ENCODE measurements around the gene PKHD1. TPM values are rescaled to one million over a fixed set of nuclear protein-coding genes. Genes with fewer than 3 reads are reported as not detected.

Gene PKHD1
- polyA plus RNA-seq, 1 of the 3 experiments (the other 2 are of a cell fraction), result not detected

DNA sequence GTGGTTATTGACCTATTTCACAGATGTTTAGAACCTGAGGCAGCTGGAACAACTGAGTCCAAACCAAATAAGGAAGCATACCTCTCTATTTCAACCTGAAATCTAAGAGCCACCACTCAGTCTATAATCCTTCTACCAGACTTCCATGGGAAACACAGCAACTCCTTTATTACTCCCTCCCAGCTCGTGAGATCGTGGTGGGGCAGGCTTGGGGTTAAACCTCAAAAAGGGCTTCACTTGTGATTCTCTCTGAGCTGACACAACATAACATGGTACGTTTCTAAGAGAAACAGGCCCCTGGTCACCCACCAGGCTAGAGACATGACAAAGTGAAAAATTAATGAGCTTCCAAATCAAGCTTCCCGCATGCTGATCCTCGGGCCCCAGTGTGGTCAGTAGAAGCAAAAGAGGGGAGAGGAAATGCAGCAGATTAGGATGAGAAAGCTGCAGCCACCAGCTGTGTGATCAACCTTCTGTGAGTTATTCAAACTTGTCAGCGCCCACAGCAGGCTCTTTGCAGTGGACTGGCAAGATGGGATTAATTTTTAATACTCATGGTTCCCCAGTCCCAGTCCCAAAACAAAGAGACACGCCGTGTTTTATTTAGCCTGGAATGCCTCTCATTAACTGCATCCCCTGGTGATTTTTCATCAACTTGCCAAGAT is 9.3 kb downstream of the PKHD1 start:
- CTCF ChIA-PET, result interaction anchor here (1.8 kb wide), 1 partner anchor 29 kb away, joined by 4 read pairs; no protein-coding TSS in a partner anchor

DNA sequence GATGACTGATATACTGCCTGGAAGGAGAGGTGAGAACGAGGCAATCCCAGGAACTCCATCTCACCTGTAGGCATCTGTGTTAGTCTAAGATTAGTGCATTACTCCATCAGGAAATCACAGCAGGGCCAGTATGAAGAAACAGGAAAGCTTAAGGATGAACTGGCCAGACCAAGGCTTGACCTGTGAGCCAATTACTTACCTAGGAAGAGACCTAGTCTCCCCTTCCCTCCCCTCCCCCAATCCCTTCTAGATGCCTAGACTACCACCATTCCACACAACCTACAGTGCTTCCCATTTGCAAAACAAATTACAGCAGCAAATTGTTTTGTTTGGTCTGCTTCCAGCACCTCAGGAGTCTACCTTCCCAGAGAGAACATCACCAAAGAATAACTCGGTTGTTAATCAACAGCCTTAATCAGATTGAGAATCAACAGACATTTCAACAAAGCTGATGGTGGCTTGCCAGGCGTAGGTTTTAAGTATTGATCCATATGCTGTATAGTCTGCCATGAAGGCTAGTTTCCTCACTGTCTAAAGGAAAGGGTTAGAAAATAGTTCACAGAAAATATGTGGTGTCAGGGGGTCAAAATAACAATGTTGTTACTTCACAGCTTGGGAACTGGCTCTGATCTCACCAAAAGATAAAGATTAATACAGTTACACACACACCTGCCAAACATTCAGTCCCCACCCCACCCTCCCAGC is 10.1 kb downstream of the PKHD1 start:
- Histone ChIP-seq H3K79me2 (ENCODE audit: insufficient read depth) (no peaks in the 10 kb centered on the region), H3K36me3 (replicated peaks in 1 of 2; ENCODE audit: control insufficient read depth in 1 of 2, insufficient read depth in 2 of 2, low read length in 1 of 2) (no peaks in the 10 kb centered on the region), H3K4me2 (no peak overlapping the region), H3K27ac (ENCODE audit: low read depth in 2 of 2, low read length in 1 of 2) (no peak overlapping the region), H3K4me3 (ENCODE audit: low read depth in 2 of 2, low read length in 1 of 2) (no peak overlapping the region), H3K9me2 (no peaks in the 10 kb centered on the region), H4K20me1 (ENCODE audit: insufficient read depth) (no peaks in the 10 kb centered on the region), H3K9me3 (no peaks in the 10 kb centered on the region), H2AFZ (ENCODE audit: low read depth) (no peak overlapping the region), H3K27me3 (ENCODE audit: insufficient read depth) (no peaks in the 10 kb centered on the region), H3K9ac (no peak overlapping the region), H3F3A (replicated peaks; ENCODE audit: insufficient read depth) (no peaks in the 10 kb centered on the region), H3K4me1 (ENCODE audit: control insufficient read depth in 1 of 2, insufficient read depth in 2 of 2, low read depth in 1 of 2, low read length in 1 of 2) (no peaks in the 10 kb centered on the region; a peak in 2 of 4 replicates)
- CTCF ChIA-PET, result interaction anchor here (1.8 kb wide), 1 partner anchor 28 kb away, joined by 4 read pairs; no protein-coding TSS in a partner anchor
- POLR2A ChIA-PET, result no interaction called here
- TF ChIP-seq, protein P1, sequence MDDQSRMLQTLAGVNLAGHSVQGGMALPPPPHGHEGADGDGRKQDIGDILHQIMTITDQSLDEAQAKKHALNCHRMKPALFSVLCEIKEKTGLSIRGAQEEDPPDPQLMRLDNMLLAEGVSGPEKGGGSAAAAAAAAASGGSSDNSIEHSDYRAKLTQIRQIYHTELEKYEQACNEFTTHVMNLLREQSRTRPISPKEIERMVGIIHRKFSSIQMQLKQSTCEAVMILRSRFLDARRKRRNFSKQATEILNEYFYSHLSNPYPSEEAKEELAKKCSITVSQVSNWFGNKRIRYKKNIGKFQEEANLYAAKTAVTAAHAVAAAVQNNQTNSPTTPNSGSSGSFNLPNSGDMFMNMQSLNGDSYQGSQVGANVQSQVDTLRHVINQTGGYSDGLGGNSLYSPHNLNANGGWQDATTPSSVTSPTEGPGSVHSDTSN (IDR thresholded peaks at IDR 0.05), result no peak
- WGBS (ENCODE audit: low lambda C conversion rate), result 3% methylated on average over 3 of the region's 3 CpGs
- peak; percentile 3 for DNase-seq

More for the DNA sequence above, 9.3 kb downstream of the PKHD1 start:
- WGBS (ENCODE audit: low lambda C conversion rate), result 22% methylated on average over 8 of the region's 8 CpGs
- Histone ChIP-seq H3K36me3 (replicated peaks in 1 of 2; ENCODE audit: control insufficient read depth in 1 of 2, insufficient read depth in 2 of 2, low read length in 1 of 2) (no peaks in the 10 kb centered on the region), H3K4me2 (no peak overlapping the region), H3K27me3 (ENCODE audit: insufficient read depth) (no peaks in the 10 kb centered on the region), H3K9ac (no peak overlapping the region), H3K27ac (ENCODE audit: low read depth in 2 of 2, low read length in 1 of 2) (no peak overlapping the region), H2AFZ (ENCODE audit: low read depth) (no peak overlapping the region), H3F3A (replicated peaks; ENCODE audit: insufficient read depth) (no peaks in the 10 kb centered on the region), H3K79me2 (ENCODE audit: insufficient read depth) (no peaks in the 10 kb centered on the region), H4K20me1 (ENCODE audit: insufficient read depth) (no peaks in the 10 kb centered on the region), H3K4me3 (ENCODE audit: low read depth in 2 of 2, low read length in 1 of 2) (no peak overlapping the region), H3K4me1 (ENCODE audit: control insufficient read depth in 1 of 2, insufficient read depth in 2 of 2, low read depth in 1 of 2, low read length in 1 of 2) (no peaks in the 10 kb centered on the region; a peak in 2 of 4 replicates), H3K9me3 (no peaks in the 10 kb centered on the region), H3K9me2 (no peaks in the 10 kb centered on the region)
- TF ChIP-seq TAF1 (IDR thresholded peaks at IDR 0.05; ENCODE audit: borderline replicate concordance, low read depth, low read length) (no peak), CHD2 (IDR thresholded peaks at IDR 0.05; ENCODE audit: low read length, partially characterized antibody) (no peak), TCF12 (IDR thresholded peaks at IDR 0.05) (no peak)
- DNase-seq, result no peak
- POLR2A ChIA-PET, result no interaction called here

DNA sequence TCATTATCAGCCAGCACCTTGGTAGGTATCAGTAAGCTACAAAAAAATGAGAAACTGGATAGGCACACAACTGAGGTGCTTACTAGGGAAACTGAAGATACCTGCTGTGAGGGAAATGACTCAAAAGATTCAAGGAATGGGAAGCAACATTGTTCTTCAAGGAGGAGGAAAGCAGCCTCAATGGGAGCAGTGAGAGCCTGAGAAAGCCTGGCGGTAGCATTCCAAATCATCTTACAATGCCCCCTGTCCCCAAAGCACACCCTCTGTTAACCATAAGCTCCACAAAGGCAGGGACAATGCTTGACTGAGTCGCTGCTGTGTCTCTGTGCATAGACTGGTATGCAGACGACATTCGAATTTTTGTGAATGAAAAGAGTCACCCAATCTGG is 10.6 kb downstream of the PKHD1 start:
- H3K9ac ChIP-seq, result no peak overlapping the region
- TF ChIP-seq, protein P2, sequence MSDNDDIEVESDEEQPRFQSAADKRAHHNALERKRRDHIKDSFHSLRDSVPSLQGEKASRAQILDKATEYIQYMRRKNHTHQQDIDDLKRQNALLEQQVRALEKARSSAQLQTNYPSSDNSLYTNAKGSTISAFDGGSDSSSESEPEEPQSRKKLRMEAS (IDR thresholded peaks at IDR 0.05; ENCODE audit: low read depth), result no peak
- TF ChIP-seq JUND (IDR thresholded peaks at IDR 0.05), result no peak
- no peak for TF ChIP-seq NRF1 (IDR thresholded peaks at IDR 0.05; ENCODE audit: low read depth, low read length)
- no peak for TF ChIP-seq EZH2phosphoT487 (IDR thresholded peaks at IDR 0.05; ENCODE audit: borderline replicate concordance, low read depth)
- no peak for TF ChIP-seq POLR2AphosphoS5 (IDR thresholded peaks at IDR 0.05; ENCODE audit: low read depth, low read length)
- no peak for DNase-seq
- H4K20me1 ChIP-seq (ENCODE audit: insufficient read depth), result no peaks in the 10 kb centered on the region
- H3K36me3 ChIP-seq (replicated peaks in 1 of 2; ENCODE audit: control insufficient read depth in 1 of 2, insufficient read depth in 2 of 2, low read length in 1 of 2), result no peaks in the 10 kb centered on the region
- no peak overlapping the region for H2AFZ ChIP-seq (ENCODE audit: low read depth)
- ChIA-PET CTCF (interaction anchor here (1.8 kb wide), 1 partner anchor 27 kb away, joined by 4 read pairs; no protein-coding TSS in a partner anchor), POLR2A (no interaction called here)
- no peak overlapping the region for H3K27ac ChIP-seq (ENCODE audit: low read depth in 2 of 2, low read length in 1 of 2)
- no peaks in the 10 kb centered on the region for H3K9me2 ChIP-seq
- no peaks in the 10 kb centered on the region for H3K9me3 ChIP-seq
- H3K79me2 ChIP-seq (ENCODE audit: insufficient read depth), result no peaks in the 10 kb centered on the region
- no peaks in the 10 kb centered on the region for H3F3A ChIP-seq (replicated peaks; ENCODE audit: insufficient read depth)
- 49% methylated on average over 4 of the region's 4 CpGs for WGBS (ENCODE audit: low lambda C conversion rate)
- no peak overlapping the region for H3K4me3 ChIP-seq (ENCODE audit: low read depth in 2 of 2, low read length in 1 of 2)
- no peaks in the 10 kb centered on the region; a peak in 2 of 4 replicates for H3K4me1 ChIP-seq (ENCODE audit: control insufficient read depth in 1 of 2, insufficient read depth in 2 of 2, low read depth in 1 of 2, low read length in 1 of 2)
- no peak overlapping the region for H3K4me2 ChIP-seq
- H3K27me3 ChIP-seq (ENCODE audit: insufficient read depth), result no peaks in the 10 kb centered on the region

Data from SK-N-SH (cell line).